ENCODE measurements around the gene DCTN2.
"Not testable (repeated sequence)": the region's sequence is repeated elsewhere in the genome, so short reads cannot be mapped to it uniquely, and the experiment has no call there.

DCTN2 gene

GRCh38 chr12:57520053-57520818 lies 26.8 kb downstream of the DCTN2 start, which contains the start of gene DDIT3:
TSS of gene DDIT3 (minus strand) at chr12:57520514. CDS start at chr12:57517406, 3,108 bp downstream.
- POLR2A ChIA-PET, result interaction anchor here (0.7 to 3.4 kb wide), 26 partner anchors 8 to 392 kb away, joined by 3 to 18 read pairs (median 4); partner anchors contain the start of genes DCTN2, GLI1, INHBE and LRP1
- DNase-seq (ENCODE audit: extremely low spot score), result peak; percentile 95
- TF ChIP-seq FOXM1 (IDR thresholded peaks at IDR 0.05; ENCODE audit: borderline replicate concordance) (no peak), ELF4 (IDR thresholded peaks at IDR 0.05) (peak; percentile 97), L3MBTL2 (conservative IDR thresholded peaks at IDR 0.05) (0 out of 2 replicates have a peak, but pooled peaks have one; percentile 11)
- TF ChIP-seq, protein P1, sequence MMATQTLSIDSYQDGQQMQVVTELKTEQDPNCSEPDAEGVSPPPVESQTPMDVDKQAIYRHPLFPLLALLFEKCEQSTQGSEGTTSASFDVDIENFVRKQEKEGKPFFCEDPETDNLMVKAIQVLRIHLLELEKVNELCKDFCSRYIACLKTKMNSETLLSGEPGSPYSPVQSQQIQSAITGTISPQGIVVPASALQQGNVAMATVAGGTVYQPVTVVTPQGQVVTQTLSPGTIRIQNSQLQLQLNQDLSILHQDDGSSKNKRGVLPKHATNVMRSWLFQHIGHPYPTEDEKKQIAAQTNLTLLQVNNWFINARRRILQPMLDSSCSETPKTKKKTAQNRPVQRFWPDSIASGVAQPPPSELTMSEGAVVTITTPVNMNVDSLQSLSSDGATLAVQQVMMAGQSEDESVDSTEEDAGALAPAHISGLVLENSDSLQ (IDR thresholded peaks at IDR 0.05), result peak; percentile 92
- CTCF ChIA-PET, result interaction anchor here (0.5 to 0.8 kb wide), 3 partner anchors 18 to 61 kb away, joined by 3 read pairs; no protein-coding TSS in a partner anchor

- TF ChIP-seq FOXM1 (IDR thresholded peaks at IDR 0.05; ENCODE audit: borderline replicate concordance), result no peak
- TF ChIP-seq FOXK2 (IDR thresholded peaks at IDR 0.05), result no peak
- TF ChIP-seq, protein P1 (IDR thresholded peaks at IDR 0.05), result no peak
- TF ChIP-seq ELF4 (IDR thresholded peaks at IDR 0.05), result no peak
- no peak for TF ChIP-seq CTBP1 (IDR thresholded peaks at IDR 0.05; ENCODE audit: borderline replicate concordance)
- no peak for TF ChIP-seq ARNT (IDR thresholded peaks at IDR 0.05)
- no peak for TF ChIP-seq HDGF (IDR thresholded peaks at IDR 0.05; ENCODE audit: borderline replicate concordance)
- POLR2A ChIA-PET, result interaction anchor here (0.9 to 3.4 kb wide), 16 partner anchors 8 to 391 kb away, joined by 3 to 18 read pairs (median 4); partner anchors contain the start of genes DCTN2, GLI1, INHBE and LRP1
- peak; percentile 22 for DNase-seq (ENCODE audit: extremely low spot score)
- CTCF ChIA-PET, result interaction anchor here (0.6 kb wide), 1 partner anchor 28 kb away, joined by 3 read pairs; no protein-coding TSS in a partner anchor
These were observed 27.3 kb downstream of the DCTN2 start for GRCh38 chr12:57519796-57520052.

- TF ChIP-seq ELF4 (IDR thresholded peaks at IDR 0.05) (no peak), L3MBTL2 (conservative IDR thresholded peaks at IDR 0.05) (no peak), NFRKB (IDR thresholded peaks at IDR 0.05) (no peak), FOXK2 (IDR thresholded peaks at IDR 0.05) (no peak), HDGF (IDR thresholded peaks at IDR 0.05; ENCODE audit: borderline replicate concordance) (no peak), BHLHE40 (IDR thresholded peaks at IDR 0.05; ENCODE audit: borderline replicate concordance) (no peak)
- TF ChIP-seq, protein P1 (IDR thresholded peaks at IDR 0.05), result no peak
- ChIA-PET POLR2A (interaction anchor here (0.9 to 3.4 kb wide), 11 partner anchors 7 to 207 kb away, joined by 3 to 18 read pairs (median 8); partner anchors contain the start of genes DCTN2, GLI1, INHBE and MARS1), CTCF (interaction anchor here (0.6 kb wide), 1 partner anchor 28 kb away, joined by 3 read pairs; no protein-coding TSS in a partner anchor)
- DNase-seq (ENCODE audit: extremely low spot score), result peak; percentile 18
These were observed 27.8 kb downstream of the DCTN2 start for GRCh38 chr12:57518920-57519795.

DNA sequence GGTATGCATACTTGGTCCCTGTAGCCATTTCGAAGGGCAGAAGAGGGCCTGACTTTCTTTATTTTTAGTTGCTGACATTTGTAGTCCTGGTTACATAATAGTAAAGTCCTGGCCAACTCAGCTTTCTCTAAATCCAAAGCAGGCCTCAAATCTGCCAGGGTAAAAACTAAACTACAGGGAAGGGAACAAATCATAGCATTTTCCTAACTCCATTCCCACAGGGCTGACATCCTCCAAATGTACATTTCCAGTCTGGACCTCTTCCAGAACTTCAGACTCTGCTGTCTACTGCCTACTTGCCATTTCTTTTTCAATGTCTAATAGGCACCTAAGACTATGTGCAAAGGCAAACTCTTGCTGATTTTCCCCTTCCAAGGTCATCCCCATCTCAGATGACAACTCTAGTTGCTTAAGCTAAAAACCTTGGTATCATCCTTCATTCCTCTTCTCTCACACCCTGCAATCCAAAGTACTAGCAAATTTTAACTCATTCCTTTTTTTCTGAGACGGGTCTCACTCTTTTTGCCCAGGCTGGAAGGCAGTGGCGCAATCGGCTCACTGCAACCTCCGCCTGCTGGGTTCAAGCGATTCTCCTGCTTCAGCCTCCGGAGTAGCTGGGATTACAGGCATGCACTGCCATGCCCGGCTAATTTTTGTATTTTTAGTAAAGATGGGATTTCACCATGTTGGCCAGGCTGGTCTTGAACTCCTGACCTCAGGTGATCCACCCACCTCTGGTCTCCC lies 28.6 kb downstream of the DCTN2 start:
- DNase-seq (ENCODE audit: extremely low spot score), result no peak
- no peak for TF ChIP-seq SP1 (IDR thresholded peaks at IDR 0.05)
- no peak for TF ChIP-seq FOXA1 (IDR thresholded peaks at IDR 0.05)
- no peak for TF ChIP-seq NFRKB (IDR thresholded peaks at IDR 0.05)
- TF ChIP-seq ELF4 (IDR thresholded peaks at IDR 0.05), result no peak
- no peak for TF ChIP-seq ZNF384 (IDR thresholded peaks at IDR 0.05)
- TF ChIP-seq LEF1 (IDR thresholded peaks at IDR 0.05; ENCODE audit: borderline replicate concordance), result no peak
- no peak for TF ChIP-seq FOXM1 (IDR thresholded peaks at IDR 0.05; ENCODE audit: borderline replicate concordance)
- TF ChIP-seq ARNT (IDR thresholded peaks at IDR 0.05), result no peak
- TF ChIP-seq, protein P1 (IDR thresholded peaks at IDR 0.05), result no peak
- no peak for TF ChIP-seq SUZ12 (IDR thresholded peaks at IDR 0.05)
- no peak for TF ChIP-seq FOXK2 (IDR thresholded peaks at IDR 0.05)
- ChIA-PET CTCF (no interaction called here), POLR2A (interaction anchor here (1.1 to 3.4 kb wide), 5 partner anchors 8 to 63 kb away, joined by 3 to 18 read pairs (median 10); partner anchors contain the start of genes GLI1, INHBE and MARS1)

DNA sequence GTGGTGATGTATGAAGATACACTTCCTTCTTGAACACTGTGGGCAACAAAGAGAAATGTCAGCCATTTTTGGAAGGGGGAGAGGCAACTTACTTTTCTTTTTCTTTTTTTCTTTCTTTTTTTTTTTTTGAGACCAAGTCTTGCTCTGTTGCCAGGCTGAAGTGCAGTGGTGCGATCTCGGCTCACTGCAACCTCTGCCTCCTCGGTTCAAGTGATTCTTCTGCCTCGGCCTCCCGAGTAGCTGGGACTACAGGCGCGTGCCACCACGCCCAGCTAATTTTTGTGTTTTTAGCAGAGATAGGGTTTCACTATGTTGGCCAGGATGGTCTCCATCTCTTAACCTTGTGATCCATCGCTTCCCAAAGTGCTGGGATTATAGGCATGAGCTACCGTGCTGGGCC lies 29.3 kb downstream of the DCTN2 start:
- DNase-seq (ENCODE audit: extremely low spot score); CTCF ChIA-PET: not testable (repeated sequence)
- POLR2A ChIA-PET, result interaction anchor here (1.1 to 3.4 kb wide), 3 partner anchors 9 to 28 kb away, joined by 3 to 18 read pairs (median 4); partner anchors contain the start of gene MARS1
